B cell (primary cell): Measurements from ENCODE around the gene ERVFRD-1. TPM values are rescaled to one million over a fixed set of nuclear protein-coding genes. Genes with fewer than 3 reads are reported as not detected.

Source experiments
- ATAC-seq: fragments of 200-7000 bp; cut with Tn5 transposase; one replicate; pipeline ENCODE4 v1.10.0; 2021; ENCODE audit warnings: low read depth, mild to moderate bottlenecking, moderate number of reproducible peaks, moderate library complexity
- CTCF ChIA-PET: fragments of 350-600 bp; sonication (Branson Sonifier 250); formaldehyde crosslinking; loops from one replicate; lab custom pipeline; 2021; ENCODE audit warnings: antibody characterized with exemption, inconsistent platforms; lab: Charles Lee
- POLR2A ChIA-PET: fragments of 350-600 bp; sonication (Branson Sonifier 250); formaldehyde crosslinking; loops from one replicate; lab custom pipeline; 2021; ENCODE audit warnings: antibody characterized with exemption; lab: Charles Lee
- DNase-seq: peaks from one replicate; pipeline ENCODE4 v3.0.0; 2013
- H2AFZ ChIP-seq: 2 replicates; pipeline ENCODE4 v1.6.1; 2012; ENCODE audit warnings: mild to moderate bottlenecking, low read depth, low read length; ENCODE audit not compliant: insufficient read depth, poor library complexity, severe bottlenecking
- H3K27ac ChIP-seq, 2 donors: 1 replicate in 1 of 2; 2 replicates in 1 of 2; pipeline ENCODE4 v1.5.1; 2012 to 2013; ENCODE audit warnings: low read length in 2 of 2, mild to moderate bottlenecking in 2 of 2, moderate library complexity in 1 of 2
- H3K27me3 ChIP-seq, 4 experiments: fragments of 200-600 bp in 1 of 4; sonication (generic) in 1 of 4; replicated peaks in 1 of 4; 1 replicate in 2 of 4; 2 replicates in 2 of 4; pipeline versions ENCODE4 v1.6.1 to v1.7.0; 2013 to 2016; ENCODE audit warnings: low read length in 3 of 4, mild to moderate bottlenecking in 2 of 4, mixed read lengths in 1 of 4, moderate library complexity in 1 of 4; ENCODE audit not compliant: insufficient read depth in 4 of 4, control insufficient read depth in 3 of 4; ENCODE audit errors: control extremely low read depth in 1 of 4
- H3K36me3 ChIP-seq, 2 experiments: replicated peaks in 1 of 2; 1 replicate in 1 of 2; 2 replicates in 1 of 2; pipeline versions ENCODE4 v1.6.1 to v1.7.1; 2013; ENCODE audit warnings: low read length in 1 of 2; ENCODE audit not compliant: insufficient read depth in 2 of 2, control insufficient read depth in 1 of 2; ENCODE audit errors: control extremely low read depth in 1 of 2, extremely low read depth in 1 of 2
- H3K4me1 ChIP-seq, 2 donors: fragments of 200-600 bp in 1 of 2; sonication (generic) in 1 of 2; 1 replicate in 1 of 2; 2 replicates in 1 of 2; pipeline versions ENCODE4 v1.5.1 to v1.6.1; 2013 to 2017; ENCODE audit warnings: low read length in 2 of 2; ENCODE audit not compliant: control insufficient read depth in 2 of 2, insufficient read depth in 2 of 2
- H3K4me2 ChIP-seq: replicated peaks from 2 replicates; pipeline ENCODE3; 2012; ENCODE audit warnings: mild to moderate bottlenecking, low read depth, low read length; ENCODE audit not compliant: poor library complexity, severe bottlenecking
- H3K4me3 ChIP-seq, 5 experiments: fragments of 200-600 bp in 1 of 5; sonication (generic) in 1 of 5; 1 replicate in 3 of 5; 2 replicates in 2 of 5; pipeline versions ENCODE4 v1.5.1 to v1.7.0; 2011 to 2016; ENCODE audit warnings: low read length in 4 of 5, mild to moderate bottlenecking in 4 of 5, low read depth in 2 of 5, control low read depth in 1 of 5, moderate library complexity in 1 of 5; ENCODE audit not compliant: insufficient read depth in 1 of 5; ENCODE audit errors: control extremely low read depth in 1 of 5, extremely low read depth in 1 of 5
- H3K79me2 ChIP-seq: fragments of 200-600 bp; sonication (generic); one replicate; pipeline ENCODE4 v1.6.0; 2016; ENCODE audit warnings: low read length; ENCODE audit not compliant: control insufficient read depth, insufficient read depth
- H3K9ac ChIP-seq: fragments of 200-600 bp; sonication (generic); 2 replicates; pipeline ENCODE4 v1.6.1; 2017; ENCODE audit warnings: mild to moderate bottlenecking, low read length, moderate library complexity
- H3K9me3 ChIP-seq, 3 donors: one replicate each; pipeline versions ENCODE4 v1.6.1 to v1.7.1; 2013; ENCODE audit warnings: low read length in 2 of 3; ENCODE audit not compliant: control insufficient read depth in 2 of 3, insufficient read depth in 1 of 3; ENCODE audit errors: control extremely low read depth in 1 of 3
- H4K20me1 ChIP-seq: 2 replicates; pipeline ENCODE4 v1.6.0; 2012; ENCODE audit warnings: mild to moderate bottlenecking, low read length; ENCODE audit not compliant: insufficient read depth, control insufficient read depth, poor library complexity, severe bottlenecking
- H3K27ac Mint-ChIP-seq: one replicate; pipeline ENCODE4 v1.8.0; 2021; ENCODE audit warnings: mixed read lengths
- H3K27me3 Mint-ChIP-seq: one replicate; pipeline ENCODE4 v1.8.0; 2021; ENCODE audit warnings: mixed read lengths
- H3K4me1 Mint-ChIP-seq: one replicate; pipeline ENCODE4 v1.8.0; 2021; ENCODE audit warnings: mixed read lengths
- H3K4me3 Mint-ChIP-seq: one replicate; pipeline ENCODE4 v1.8.0; 2021; ENCODE audit warnings: mixed read lengths
- H3K9me3 Mint-ChIP-seq: one replicate; pipeline ENCODE4 v1.8.0; 2022; ENCODE audit warnings: mixed read lengths; ENCODE audit not compliant: insufficient read depth
- CTCF ChIP-seq: fragments of 200-600 bp; IDR thresholded peaks from one replicate; pipeline ENCODE4 v1.8.0; 2022; ENCODE audit warnings: antibody characterized with exemption, mild to moderate bottlenecking
- EZH2 ChIP-seq: IDR thresholded peaks from 2 replicates; pipeline ENCODE4 v1.6.1; 2012; ENCODE audit warnings: borderline replicate concordance, low read depth, mild to moderate bottlenecking, moderate library complexity, low read length; ENCODE audit not compliant: insufficient read depth, poor library complexity, severe bottlenecking
- WGBS: methylation state at CpG from one replicate; pipeline ENCODE4 v1.1.5; 2013; ENCODE audit warnings: missing lambda C conversion rate; ENCODE audit not compliant: insufficient coverage; 5-methylcytosine and 5-hydroxymethylcytosine counted together
- intact Hi-C: fragments of 100-400 bp; cut with micrococcal nuclease; formaldehyde crosslinking; loops from one replicate; pipeline ENCODE4 v1.10.0; 2022
- polyA plus RNA-seq: library from polyadenylated mRNA; depleted of rRNA; stranded (reverse); fragments of >200 nt; gene quantifications from 2 replicates; pipeline ENCODE4 v1.2.3, GENCODE V29; 2012
- total RNA-seq, 2 donors: library from RNA; stranded (reverse); fragments of 120-200 nt in 1 of 2; gene quantifications; 1 replicate in 1 of 2; 2 replicates in 1 of 2; pipeline versions ENCODE4 v1.2.3 to v1.2.4, GENCODE V29; 2013 to 2022

Gene ERVFRD-1
- total and polyA plus RNA-seq, 2 donors (not counting 1 experiment from before 2014, with no cell fraction given) = not detected

GRCh38 chr6:11083491-11083890 lies 28.0 kb downstream of the ERVFRD-1 start:
- POLR2A ChIA-PET = no interaction called here
- Histone ChIP-seq H3K27ac (no peak overlapping the region), H3K4me2 (no peak overlapping the region), H3K9me3 (no peaks in the 10 kb centered on the region), H3K4me3 (no peak overlapping the region), H3K27me3 (peaks cover 0 to 3% (median 0%) of the 10 kb centered on the region in 4 experiments), H3K4me1 (no peaks in the 10 kb centered on the region), H3K9ac (no peak overlapping the region), H4K20me1 (no peaks in the 10 kb centered on the region), H3K36me3 (no peaks in the 10 kb centered on the region), H3K79me2 (no peaks in the 10 kb centered on the region), H2AFZ (no peak overlapping the region)
- WGBS = no CpG with 5 or more reads among the region's 4 CpGs
- Mint-ChIP-seq H3K4me3 (no peak overlapping the region), H3K27me3 (peaks cover 13% of the 10 kb centered on the region), H3K4me1 (no peaks in the 10 kb centered on the region), H3K9me3 (no peaks in the 10 kb centered on the region), H3K27ac (no peak overlapping the region)
- ATAC-seq (no peak), DNase-seq (no peak)
- CTCF ChIA-PET = no interaction called here
- TF ChIP-seq CTCF (no peak), EZH2 (no peak)
- intact Hi-C loops = no loop called here

- Histone ChIP-seq H4K20me1 (no peaks in the 10 kb centered on the region), H3K4me1 (no peaks in the 10 kb centered on the region), H3K36me3 (no peaks in the 10 kb centered on the region), H3K9me3 (no peaks in the 10 kb centered on the region), H3K9ac (no peak overlapping the region), H3K27me3 (peaks cover 0 to 3% (median 0%) of the 10 kb centered on the region in 4 experiments), H3K4me2 (no peak overlapping the region), H3K27ac (no peak overlapping the region), H3K4me3 (no peak overlapping the region), H2AFZ (no peak overlapping the region), H3K79me2 (no peaks in the 10 kb centered on the region)
- POLR2A ChIA-PET = no interaction called here
- TF ChIP-seq EZH2 (no peak), CTCF (no peak)
- Mint-ChIP-seq H3K4me1 (no peaks in the 10 kb centered on the region), H3K9me3 (no peaks in the 10 kb centered on the region), H3K27me3 (peaks cover 4% of the 10 kb centered on the region), H3K4me3 (no peak overlapping the region), H3K27ac (no peak overlapping the region)
- DNase-seq (no peak), ATAC-seq (no peak)
- CTCF ChIA-PET = interaction anchor here (0.7 to 1.3 kb wide), 2 partner anchors 9 to 15 kb away, joined by 3 read pairs; no protein-coding TSS in a partner anchor
- intact Hi-C loops = no loop called here
- 39% methylated on average over 2 of the region's 3 CpGs for WGBS
These were observed 31.2 kb downstream of the ERVFRD-1 start for GRCh38 chr6:11080296-11080695.
